HepG2 (cell line): ENCODE results near the gene PITPNM2. TPM values are rescaled to one million over a fixed set of nuclear protein-coding genes. Genes with fewer than 3 reads are reported as not detected.

Experiments
- CAMTA2 ChIP-seq: sonication (generic); formaldehyde crosslinking; IDR thresholded peaks from 2 replicates; pipeline ENCODE4 v1.4.0; 2020; ENCODE audit warnings: mild to moderate bottlenecking, missing genetic modification reagents, borderline replicate concordance
- CEBPB ChIP-seq: IDR thresholded peaks from 2 replicates; pipeline ENCODE4 v1.6.1; 2011; ENCODE audit warnings: low read depth, low read length, improper control_type of control experiment, borderline replicate concordance
- CREM ChIP-seq, 2 experiments: sonication (generic) in 1 of 2; formaldehyde crosslinking in 1 of 2; IDR thresholded peaks; 2 replicates each; pipeline versions ENCODE4 v1.4.0 to v1.6.1; 2016 to 2020; ENCODE audit warnings: antibody characterized with exemption in 1 of 2, mild to moderate bottlenecking in 1 of 2, missing genetic modification reagents in 1 of 2
- HNF4G ChIP-seq, 2 experiments: sonication (generic) in 1 of 2; formaldehyde crosslinking in 1 of 2; IDR thresholded peaks; 2 replicates each; pipeline versions ENCODE4 v1.4.0 to v1.6.1; 2011 to 2020; ENCODE audit warnings: borderline replicate concordance in 2 of 2, low read depth in 2 of 2, mild to moderate bottlenecking in 2 of 2, low read length in 1 of 2, missing genetic modification reagents in 1 of 2, moderate library complexity in 1 of 2
- HNRNPK ChIP-seq: fragments of 200-400 bp; formaldehyde crosslinking; IDR thresholded peaks from 2 replicates; pipeline ENCODE4 v1.6.1; 2018; ENCODE audit warnings: low read length, low read depth, moderate library complexity, mild to moderate bottlenecking; ENCODE audit not compliant: poor library complexity, severe bottlenecking
- KDM5B ChIP-seq: sonication (generic); formaldehyde crosslinking; IDR thresholded peaks from 2 replicates; pipeline ENCODE4 v1.4.0; 2020; ENCODE audit warnings: missing genetic modification reagents, mild to moderate bottlenecking, borderline replicate concordance
- NCOR1 ChIP-seq: fragments of 200-600 bp; sonication (generic); IDR thresholded peaks from 2 replicates; pipeline ENCODE4 v1.7.0; 2017; ENCODE audit warnings: antibody characterized with exemption, low read length, borderline replicate concordance
- NFIB ChIP-seq: sonication (generic); formaldehyde crosslinking; IDR thresholded peaks from 2 replicates; pipeline ENCODE4 v1.9.0; 2021; ENCODE audit warnings: missing genetic modification reagents, mild to moderate bottlenecking, borderline replicate concordance
- NKX3-1 ChIP-seq: sonication (generic); formaldehyde crosslinking; IDR thresholded peaks from 2 replicates; pipeline ENCODE4 v1.5.0; 2020; ENCODE audit warnings: missing genetic modification reagents
- NR2C2 ChIP-seq: sonication (generic); formaldehyde crosslinking; IDR thresholded peaks from 2 replicates; pipeline ENCODE4 v1.4.0; 2020; ENCODE audit warnings: missing genetic modification reagents, mild to moderate bottlenecking, moderate library complexity, borderline replicate concordance
- NR2F6 ChIP-seq, 2 experiments: IDR thresholded peaks; 2 replicates each; pipeline ENCODE4 v1.6.1; 2016; ENCODE audit warnings: antibody characterized with exemption in 1 of 2, mild to moderate bottlenecking in 1 of 2
- POGZ ChIP-seq: sonication (generic); formaldehyde crosslinking; IDR thresholded peaks from 2 replicates; pipeline ENCODE4 v1.4.0; 2020; ENCODE audit warnings: mild to moderate bottlenecking, missing genetic modification reagents
- RBAK ChIP-seq: sonication (generic); formaldehyde crosslinking; IDR thresholded peaks from 2 replicates; pipeline ENCODE4 v1.5.1; 2020; ENCODE audit warnings: mild to moderate bottlenecking, missing genetic modification reagents
- SOX6 ChIP-seq, 2 experiments: fragments of 450-650 bp in 1 of 2; sonication (generic) in 1 of 2; formaldehyde crosslinking in 1 of 2; IDR thresholded peaks; 2 replicates each; pipeline versions ENCODE4 v1.4.0 to v1.6.1; 2017 to 2020; ENCODE audit warnings: antibody characterized with exemption in 1 of 2, mild to moderate bottlenecking in 1 of 2, missing genetic modification reagents in 1 of 2
- ZNF33B ChIP-seq: sonication (generic); formaldehyde crosslinking; IDR thresholded peaks from 2 replicates; pipeline ENCODE4 v1.5.1; 2020; ENCODE audit warnings: mild to moderate bottlenecking, missing genetic modification reagents
- ZNF382 ChIP-seq: sonication (generic); formaldehyde crosslinking; IDR thresholded peaks from 2 replicates; pipeline ENCODE4 v1.5.0; 2020; ENCODE audit warnings: missing genetic modification reagents, mild to moderate bottlenecking, borderline replicate concordance
- ZNF558 ChIP-seq: sonication (generic); formaldehyde crosslinking; IDR thresholded peaks from 2 replicates; pipeline ENCODE4 v1.9.0; 2022; ENCODE audit warnings: mild to moderate bottlenecking, missing genetic modification reagents, borderline replicate concordance
- ZNF607 ChIP-seq: sonication (generic); formaldehyde crosslinking; IDR thresholded peaks from 2 replicates; pipeline ENCODE4 v1.5.1; 2020; ENCODE audit warnings: missing genetic modification reagents, mild to moderate bottlenecking, borderline replicate concordance
- ZSCAN21 ChIP-seq: sonication (generic); formaldehyde crosslinking; IDR thresholded peaks from 2 replicates; pipeline ENCODE4 v1.8.0; 2022; ENCODE audit warnings: mild to moderate bottlenecking, missing genetic modification reagents, moderate library complexity, borderline replicate concordance
- polyA plus RNA-seq, 8 experiments: library from polyadenylated mRNA; depleted of rRNA in 3 of 8; stranded (reverse) in 7 of 8; unstranded in 1 of 8; fragments of >200 nt; fragmentation: Illumina TruSeq in 4 of 8; extraction: Trizol in 4 of 8; gene quantifications; 2 replicates each; pipeline versions ENCODE4 v1.2.1 to v1.2.3, GENCODE V29; 2011 to 2016; ENCODE audit warnings: low read depth in 4 of 8, missing spikeins in 1 of 8, mixed read lengths in 1 of 8; ENCODE audit not compliant: insufficient read depth in 1 of 8
- total RNA-seq, 5 experiments: library from RNA; depleted of rRNA; stranded (reverse); fragments of >200 nt; fragmentation: Illumina TruSeq; extraction: Trizol; gene quantifications; 2 replicates each; pipeline ENCODE4 v1.2.3, GENCODE V29; 2016; ENCODE audit warnings: low read depth in 1 of 5
- TF ChIP-seq, protein P1 (sequence below): IDR thresholded peaks from 2 replicates; pipeline ENCODE4 v1.4.0; 2020; ENCODE audit warnings: mild to moderate bottlenecking, missing genetic modification reagents
- TF ChIP-seq, protein P2 (sequence below): sonication (generic); formaldehyde crosslinking; IDR thresholded peaks from 2 replicates; pipeline ENCODE4 v1.5.1; 2020; ENCODE audit warnings: mild to moderate bottlenecking, missing genetic modification reagents, borderline replicate concordance
- TF ChIP-seq, protein P3 (sequence below): sonication (generic); formaldehyde crosslinking; IDR thresholded peaks from 2 replicates; pipeline ENCODE4 v1.5.0; 2020; ENCODE audit warnings: missing genetic modification reagents, mild to moderate bottlenecking, borderline replicate concordance

PITPNM2 gene
- total and polyA plus RNA-seq, 2 of the 13 experiments (the other 11 are each of a cell fraction or from before 2014, with no cell fraction given): 4.2 to 5.3 TPM

DNA sequence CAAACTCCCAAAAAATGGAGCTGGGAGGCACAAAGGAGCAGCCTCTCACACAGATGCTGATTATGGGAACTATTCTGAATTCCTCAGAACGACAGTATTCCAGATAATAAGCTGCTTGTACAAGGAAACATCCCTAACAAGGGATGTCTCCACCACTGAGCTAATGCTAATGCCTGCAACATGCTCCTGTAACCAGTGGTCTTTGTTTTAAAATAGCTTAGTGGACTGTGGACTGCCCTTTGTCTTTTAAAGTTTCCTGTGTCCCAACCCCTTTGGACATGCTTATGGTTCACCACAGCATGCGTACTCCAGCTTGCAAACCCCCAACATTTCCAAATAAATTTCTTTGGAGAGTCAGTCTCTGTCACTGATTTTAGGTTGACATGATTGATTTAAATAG is 16.4 kb upstream of the PITPNM2 start (continued):
- TF ChIP-seq, protein P1, sequence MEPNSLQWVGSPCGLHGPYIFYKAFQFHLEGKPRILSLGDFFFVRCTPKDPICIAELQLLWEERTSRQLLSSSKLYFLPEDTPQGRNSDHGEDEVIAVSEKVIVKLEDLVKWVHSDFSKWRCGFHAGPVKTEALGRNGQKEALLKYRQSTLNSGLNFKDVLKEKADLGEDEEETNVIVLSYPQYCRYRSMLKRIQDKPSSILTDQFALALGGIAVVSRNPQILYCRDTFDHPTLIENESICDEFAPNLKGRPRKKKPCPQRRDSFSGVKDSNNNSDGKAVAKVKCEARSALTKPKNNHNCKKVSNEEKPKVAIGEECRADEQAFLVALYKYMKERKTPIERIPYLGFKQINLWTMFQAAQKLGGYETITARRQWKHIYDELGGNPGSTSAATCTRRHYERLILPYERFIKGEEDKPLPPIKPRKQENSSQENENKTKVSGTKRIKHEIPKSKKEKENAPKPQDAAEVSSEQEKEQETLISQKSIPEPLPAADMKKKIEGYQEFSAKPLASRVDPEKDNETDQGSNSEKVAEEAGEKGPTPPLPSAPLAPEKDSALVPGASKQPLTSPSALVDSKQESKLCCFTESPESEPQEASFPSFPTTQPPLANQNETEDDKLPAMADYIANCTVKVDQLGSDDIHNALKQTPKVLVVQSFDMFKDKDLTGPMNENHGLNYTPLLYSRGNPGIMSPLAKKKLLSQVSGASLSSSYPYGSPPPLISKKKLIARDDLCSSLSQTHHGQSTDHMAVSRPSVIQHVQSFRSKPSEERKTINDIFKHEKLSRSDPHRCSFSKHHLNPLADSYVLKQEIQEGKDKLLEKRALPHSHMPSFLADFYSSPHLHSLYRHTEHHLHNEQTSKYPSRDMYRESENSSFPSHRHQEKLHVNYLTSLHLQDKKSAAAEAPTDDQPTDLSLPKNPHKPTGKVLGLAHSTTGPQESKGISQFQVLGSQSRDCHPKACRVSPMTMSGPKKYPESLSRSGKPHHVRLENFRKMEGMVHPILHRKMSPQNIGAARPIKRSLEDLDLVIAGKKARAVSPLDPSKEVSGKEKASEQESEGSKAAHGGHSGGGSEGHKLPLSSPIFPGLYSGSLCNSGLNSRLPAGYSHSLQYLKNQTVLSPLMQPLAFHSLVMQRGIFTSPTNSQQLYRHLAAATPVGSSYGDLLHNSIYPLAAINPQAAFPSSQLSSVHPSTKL (CRISPR knock-in tag): 0 out of 2 replicates have a peak, but pooled peaks have one; percentile 12
- TF ChIP-seq ZNF382 (CRISPR knock-in tag) (no peak), ZSCAN21 (CRISPR knock-in tag) (no peak), CAMTA2 (CRISPR knock-in tag) (no peak), CREM (IDR thresholded peaks at IDR 0.05) (no peak), CREM (CRISPR knock-in tag; IDR thresholded peaks at IDR 0.05) (no peak), ZNF558 (CRISPR knock-in tag) (no peak), CEBPB (no peak), SOX6 (IDR thresholded peaks at IDR 0.05) (no peak), SOX6 (CRISPR knock-in tag; IDR thresholded peaks at IDR 0.05) (0 out of 2 replicates have a peak, but pooled peaks have one; percentile 32), NCOR1 (peak; percentile 36; the same call in 1 of the 2 replicates), ZNF607 (no peak), POGZ (CRISPR knock-in tag) (no peak), ZNF33B (CRISPR knock-in tag) (no peak), NR2C2 (CRISPR knock-in tag) (no peak), NR2F6 (IDR thresholded peaks at IDR 0.05) (no peak), NR2F6 (CRISPR knock-in tag; IDR thresholded peaks at IDR 0.05) (no peak), NKX3-1 (CRISPR knock-in tag) (no peak), KDM5B (CRISPR knock-in tag) (no peak), RBAK (no peak), HNF4G (IDR thresholded peaks at IDR 0.05; ENCODE audit: borderline replicate concordance, low read depth, low read length) (peak; percentile 50; the same call in 1 of the 2 replicates), HNF4G (CRISPR knock-in tag; IDR thresholded peaks at IDR 0.05; ENCODE audit: borderline replicate concordance, low read depth) (no peak; the same call in 1 of the 2 replicates), NFIB (CRISPR knock-in tag) (no peak), HNRNPK (no peak)
- TF ChIP-seq, protein P2, sequence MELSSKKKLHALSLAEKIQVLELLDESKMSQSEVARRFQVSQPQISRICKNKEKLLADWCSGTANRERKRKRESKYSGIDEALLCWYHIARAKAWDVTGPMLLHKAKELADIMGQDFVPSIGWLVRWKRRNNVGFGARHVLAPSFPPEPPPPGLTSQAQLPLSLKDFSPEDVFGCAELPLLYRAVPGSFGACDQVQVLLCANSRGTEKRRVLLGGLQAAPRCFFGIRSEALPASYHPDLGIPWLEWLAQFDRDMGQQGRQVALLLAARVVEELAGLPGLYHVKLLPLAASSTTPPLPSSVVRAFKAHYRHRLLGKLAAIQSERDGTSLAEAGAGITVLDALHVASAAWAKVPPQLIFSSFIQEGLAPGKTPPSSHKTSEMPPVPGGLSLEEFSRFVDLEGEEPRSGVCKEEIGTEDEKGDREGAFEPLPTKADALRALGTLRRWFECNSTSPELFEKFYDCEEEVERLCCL (CRISPR knock-in tag): no peak
- TF ChIP-seq, protein P3, sequence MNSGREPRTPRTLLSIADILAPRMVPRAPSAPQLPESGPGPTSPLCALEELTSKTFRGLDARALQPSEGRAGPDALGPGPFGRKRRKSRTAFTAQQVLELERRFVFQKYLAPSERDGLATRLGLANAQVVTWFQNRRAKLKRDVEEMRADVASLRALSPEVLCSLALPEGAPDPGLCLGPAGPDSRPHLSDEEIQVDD (CRISPR knock-in tag): no peak
